HG03469 (cell line): ENCODE data around the gene ZNF736.
A peak's percentile ranks its signal among the peaks of the same experiment; 100 is the strongest.
"Not testable (repeated sequence)": the region's sequence is repeated elsewhere in the genome, so short reads cannot be mapped to it uniquely, and the experiment has no call there.

Experiments used
- ATAC-seq: cut with Tn5 transposase; IDR thresholded peaks from one replicate; pipeline ENCODE4 v1.9.1; 2021; ENCODE audit warnings: mild to moderate bottlenecking, moderate library complexity, moderate number of reproducible peaks; ENCODE audit not compliant: unreplicated experiment

The ZNF736 gene

GRCh38 chr7:64313740-64314491 is at the start of gene ZNF736:
Gene ZNF736, plus strand, starts transcription at chr7:64313961. Its CDS starts 190 bp downstream, at chr7:64314151.
- ATAC-seq, result peak; percentile 100

- no peak for ATAC-seq
Observed at GRCh38 chr7:64266341-64266919, 47.3 kb upstream of the ZNF736 start.

- no peak for ATAC-seq
Observed at GRCh38 chr7:64277630-64278029, 36.1 kb upstream of the ZNF736 start.

GRCh38 chr7:64294701-64295420 is 18.9 kb upstream of the ZNF736 start:
- no peak for ATAC-seq

DNA sequence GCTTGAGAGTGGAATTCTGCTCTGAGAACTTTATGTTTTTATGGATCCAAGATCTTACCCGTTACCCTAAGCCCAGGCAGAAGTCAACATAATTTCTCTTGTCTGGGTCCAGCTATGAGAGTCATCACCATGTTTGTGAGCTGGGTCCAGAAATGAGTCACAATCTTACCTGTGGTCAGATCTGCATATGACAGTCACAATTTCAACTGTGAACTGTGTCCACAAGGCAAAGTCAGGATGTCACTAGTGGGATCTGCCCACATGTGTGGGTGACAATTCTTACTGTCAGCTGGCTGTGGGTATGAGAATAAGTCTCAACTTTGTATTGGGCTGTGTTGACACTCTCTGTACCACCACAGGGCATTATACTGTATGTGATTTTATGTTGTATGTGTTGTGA is 16.3 kb upstream of the ZNF736 start:
- ATAC-seq, result not testable (repeated sequence)

- no peak for ATAC-seq
Observed at GRCh38 chr7:64300641-64301405, 12.9 kb upstream of the ZNF736 start.

DNA sequence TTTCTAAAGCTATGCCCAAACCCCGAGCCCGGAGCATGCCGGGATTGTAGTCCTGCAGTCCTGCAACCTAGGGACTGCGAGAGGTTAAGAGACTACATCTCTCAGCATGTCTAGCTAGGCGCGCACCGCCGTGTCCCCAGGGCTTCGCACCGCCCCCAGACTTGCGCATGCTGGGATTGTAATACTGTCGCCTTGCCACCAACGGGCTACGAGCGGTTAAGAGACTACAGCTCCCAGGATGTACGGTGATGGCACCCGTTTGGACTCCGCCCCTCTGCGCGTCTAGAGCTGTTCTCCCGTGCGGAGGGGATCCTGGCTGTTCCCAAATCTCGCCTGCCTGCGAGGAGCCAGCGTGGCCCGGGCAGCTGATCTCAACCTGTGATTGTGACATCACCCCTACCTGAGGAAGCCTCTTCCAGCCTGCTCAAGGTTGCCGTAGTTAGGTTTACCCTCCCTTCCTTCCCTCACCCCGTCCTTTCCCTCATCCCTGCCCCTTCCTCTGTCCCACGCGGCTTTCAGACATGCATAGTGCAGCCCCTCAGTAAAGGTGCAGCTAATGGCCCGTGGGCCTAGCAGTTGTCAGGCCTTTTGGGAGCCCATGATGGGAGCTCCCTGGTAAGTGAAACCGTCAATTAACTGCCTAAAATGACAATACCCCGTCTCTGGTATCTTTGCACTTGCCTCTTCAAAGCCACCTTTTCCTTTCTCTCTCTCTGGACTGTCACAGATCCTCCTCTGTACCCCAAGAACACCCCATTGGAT is 6.3 kb upstream of the ZNF736 start:
- peak; percentile 99 for ATAC-seq

DNA sequence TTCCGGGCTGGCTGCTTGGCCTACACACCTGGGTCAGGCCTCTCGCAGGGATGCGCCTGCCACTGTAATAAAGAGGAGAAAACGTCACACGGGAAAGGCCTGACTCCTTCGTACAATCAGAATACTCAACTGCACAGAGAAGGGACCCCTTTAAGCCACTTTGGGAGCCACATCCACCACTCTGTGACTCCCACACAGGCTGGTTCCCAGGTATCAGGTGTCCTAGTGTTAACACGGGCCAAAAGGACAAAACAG is 5.8 kb upstream of the ZNF736 start:
- ATAC-seq, result no peak

GRCh38 chr7:64310426-64310825 is 3.3 kb upstream of the ZNF736 start:
- no peak for ATAC-seq

- no peak for ATAC-seq
Observed at GRCh38 chr7:64312826-64313225, 935 bp upstream of the ZNF736 start.

GRCh38 chr7:64314566-64314965 is 805 bp downstream of the ZNF736 start:
- ATAC-seq, result no peak

GRCh38 chr7:64316031-64316742 is 2.4 kb downstream of the ZNF736 start:
- ATAC-seq, result not testable (repeated sequence)

DNA sequence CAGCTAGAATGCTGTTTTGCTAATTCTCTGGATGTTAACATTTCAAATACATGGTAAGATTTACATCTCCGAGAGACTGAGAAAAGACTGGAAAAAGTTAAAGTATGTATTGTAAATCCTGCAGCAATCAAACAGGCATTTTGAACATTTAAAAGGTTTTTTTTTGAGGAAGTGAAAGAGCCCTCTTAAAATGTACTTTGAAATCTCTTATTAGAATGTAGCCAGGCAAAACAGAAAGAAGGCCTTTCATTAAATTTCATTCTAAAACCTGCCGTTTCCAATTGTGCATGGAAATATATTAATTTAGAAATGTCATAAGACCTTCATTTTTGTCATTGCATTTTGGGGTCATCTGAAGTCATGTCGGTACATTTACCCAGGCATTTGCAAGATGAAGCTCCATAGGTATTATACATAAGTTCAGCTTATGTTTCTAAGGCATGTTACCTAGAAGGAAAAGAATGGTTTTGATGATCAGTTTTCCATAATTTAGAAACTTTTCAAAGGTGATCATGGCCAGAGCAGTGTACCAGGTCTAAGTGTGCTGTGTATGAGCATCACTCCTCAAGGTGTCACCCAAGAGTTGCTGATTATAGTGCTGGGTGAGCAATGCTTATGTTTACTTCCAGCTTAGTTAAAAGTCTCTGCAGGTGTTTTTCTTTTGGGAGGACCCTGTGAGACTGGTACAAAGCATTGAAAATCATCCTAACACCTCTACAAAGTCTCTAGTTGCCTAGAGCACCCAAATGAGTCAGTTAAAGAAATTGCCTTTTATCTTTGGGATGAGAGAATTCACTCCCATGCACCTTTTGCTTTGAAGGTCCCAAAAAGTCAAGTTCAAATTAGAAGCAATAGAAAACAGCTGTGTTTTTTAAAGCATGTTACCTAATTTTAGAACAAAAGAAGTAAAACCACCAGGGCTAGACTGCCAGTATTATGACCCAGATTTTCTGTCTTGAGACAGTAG is 7.1 kb downstream of the ZNF736 start:
- no peak for ATAC-seq

GRCh38 chr7:64324166-64324565 is 10.4 kb downstream of the ZNF736 start:
- not testable (repeated sequence) for ATAC-seq

GRCh38 chr7:64348713-64349210 is 35.0 kb downstream of the ZNF736 start:
- not testable (repeated sequence) for ATAC-seq

GRCh38 chr7:64359543-64359942 is 45.8 kb downstream of the ZNF736 start:
- ATAC-seq, result no peak

DNA sequence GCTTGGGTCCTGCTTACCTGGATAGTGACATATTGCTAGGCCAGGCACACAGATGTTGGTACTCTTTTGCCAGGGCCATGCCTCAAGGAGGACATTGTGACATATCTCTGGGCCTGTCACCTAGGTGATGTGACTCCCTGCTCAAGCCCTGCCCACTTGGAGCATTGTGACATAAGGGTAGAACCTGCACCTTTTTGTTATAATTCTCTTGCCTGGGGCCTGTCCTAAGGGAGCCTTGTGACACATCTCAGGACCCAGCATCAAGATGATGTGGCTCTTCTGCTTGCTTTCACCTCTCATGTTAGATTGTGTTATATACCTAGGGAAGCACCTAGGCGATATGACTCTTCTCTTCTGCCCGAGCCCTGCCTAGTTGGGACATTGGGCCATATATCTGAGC is 57.4 kb downstream of the ZNF736 start:
- no peak for ATAC-seq

- no peak for ATAC-seq
Observed at GRCh38 chr7:64373017-64373416, 59.3 kb downstream of the ZNF736 start.

GRCh38 chr7:64400401-64400800 is 86.6 kb downstream of the ZNF736 start:
- ATAC-seq, result no peak
